Astrocyte of the cerebellum (primary cell): ENCODE results near the gene GRIN2A.

ENCODE experiments used
- DNase-seq: peaks from one replicate; pipeline ENCODE4 v3.0.0-alpha.2; 2011; ENCODE audit warnings: low read depth
- H3K4me3 ChIP-seq: 2 replicates; pipeline ENCODE4 v1.5.1; 2011; ENCODE audit warnings: mild to moderate bottlenecking, low read depth, low read length, moderate library complexity
- in situ Hi-C: cut with HindIII; loops from 2 replicates; pipeline ENCODE4 v1.10.0; 2017; ENCODE audit warnings: low sequenced_read_pairs
- TF ChIP-seq, protein P1 (sequence below): IDR thresholded peaks from 2 replicates; pipeline ENCODE4 v1.5.1; 2012; ENCODE audit warnings: low read length, low read depth, moderate library complexity, mild to moderate bottlenecking; ENCODE audit errors: missing control alignments

Gene GRIN2A

DNA sequence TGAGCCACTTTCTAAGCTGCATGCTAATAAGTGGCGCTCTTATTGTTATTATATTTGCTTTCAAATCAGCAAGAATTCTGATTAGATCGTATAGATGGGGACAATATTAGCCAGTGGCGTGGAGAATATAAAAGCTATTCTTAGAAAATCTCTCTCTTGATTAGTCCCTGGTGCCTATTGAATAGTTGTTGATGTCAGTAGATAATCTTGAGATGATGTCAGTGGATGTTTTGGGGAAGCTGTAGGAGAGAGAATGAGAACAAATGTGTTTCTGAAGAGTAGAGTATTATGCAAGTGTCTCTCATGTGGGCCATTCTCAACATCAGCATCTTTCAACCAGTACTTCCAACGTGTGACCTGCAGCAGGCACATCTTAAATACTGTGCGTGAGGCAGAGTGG lies 445.7 kb downstream of the GRIN2A start:
- TF ChIP-seq, protein P1, sequence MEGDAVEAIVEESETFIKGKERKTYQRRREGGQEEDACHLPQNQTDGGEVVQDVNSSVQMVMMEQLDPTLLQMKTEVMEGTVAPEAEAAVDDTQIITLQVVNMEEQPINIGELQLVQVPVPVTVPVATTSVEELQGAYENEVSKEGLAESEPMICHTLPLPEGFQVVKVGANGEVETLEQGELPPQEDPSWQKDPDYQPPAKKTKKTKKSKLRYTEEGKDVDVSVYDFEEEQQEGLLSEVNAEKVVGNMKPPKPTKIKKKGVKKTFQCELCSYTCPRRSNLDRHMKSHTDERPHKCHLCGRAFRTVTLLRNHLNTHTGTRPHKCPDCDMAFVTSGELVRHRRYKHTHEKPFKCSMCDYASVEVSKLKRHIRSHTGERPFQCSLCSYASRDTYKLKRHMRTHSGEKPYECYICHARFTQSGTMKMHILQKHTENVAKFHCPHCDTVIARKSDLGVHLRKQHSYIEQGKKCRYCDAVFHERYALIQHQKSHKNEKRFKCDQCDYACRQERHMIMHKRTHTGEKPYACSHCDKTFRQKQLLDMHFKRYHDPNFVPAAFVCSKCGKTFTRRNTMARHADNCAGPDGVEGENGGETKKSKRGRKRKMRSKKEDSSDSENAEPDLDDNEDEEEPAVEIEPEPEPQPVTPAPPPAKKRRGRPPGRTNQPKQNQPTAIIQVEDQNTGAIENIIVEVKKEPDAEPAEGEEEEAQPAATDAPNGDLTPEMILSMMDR: no peak
- in situ Hi-C loops: no loop called here
- H3K4me3 ChIP-seq: no peak overlapping the region
- no peak for DNase-seq

DNA sequence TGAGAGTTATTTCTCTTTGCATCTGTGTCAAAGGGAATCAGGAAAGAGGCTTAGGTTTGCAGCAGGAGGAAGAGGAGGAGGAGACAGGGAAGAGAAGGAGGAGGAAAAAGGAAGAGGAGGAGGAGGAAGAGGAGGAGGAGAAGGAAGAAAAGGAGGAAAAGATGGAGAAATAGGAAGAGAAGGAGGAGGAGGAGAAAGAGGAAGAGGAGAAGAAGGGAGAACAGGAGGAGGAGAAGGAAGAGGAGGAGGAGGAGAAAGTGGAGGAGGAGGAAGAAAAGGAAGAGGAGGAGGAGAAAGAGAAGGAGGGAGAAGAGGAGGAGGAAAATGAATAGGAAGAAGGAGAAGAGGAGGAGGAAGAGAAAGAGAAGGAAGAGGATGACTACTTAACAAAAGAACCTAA lies 459.1 kb downstream of the GRIN2A start:
- in situ Hi-C loops: no loop called here
- no peak overlapping the region for H3K4me3 ChIP-seq
- no peak for DNase-seq
- TF ChIP-seq, protein P1: no peak

DNA sequence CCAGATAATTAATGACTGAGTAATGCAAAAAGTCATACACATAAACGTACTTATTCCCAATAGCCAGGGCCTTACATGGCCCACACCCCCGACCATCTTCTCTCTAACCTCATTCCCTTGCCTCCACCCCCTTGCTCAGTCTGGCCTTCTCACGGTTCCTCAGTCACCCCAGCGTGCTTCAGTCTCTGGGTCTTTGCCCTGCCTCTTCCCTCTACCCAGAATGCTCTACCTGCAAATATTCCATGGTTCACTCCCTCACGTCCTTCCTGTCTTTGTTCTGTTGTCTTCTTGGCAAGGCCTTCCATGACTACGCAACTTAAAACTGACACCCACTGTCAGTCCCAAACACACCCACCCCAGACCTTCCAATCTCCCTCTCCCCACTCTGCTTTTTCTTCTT lies 468.3 kb downstream of the GRIN2A start:
- no peak for DNase-seq
- in situ Hi-C loops: no loop called here
- TF ChIP-seq, protein P1: no peak
- no peak overlapping the region for H3K4me3 ChIP-seq

DNA sequence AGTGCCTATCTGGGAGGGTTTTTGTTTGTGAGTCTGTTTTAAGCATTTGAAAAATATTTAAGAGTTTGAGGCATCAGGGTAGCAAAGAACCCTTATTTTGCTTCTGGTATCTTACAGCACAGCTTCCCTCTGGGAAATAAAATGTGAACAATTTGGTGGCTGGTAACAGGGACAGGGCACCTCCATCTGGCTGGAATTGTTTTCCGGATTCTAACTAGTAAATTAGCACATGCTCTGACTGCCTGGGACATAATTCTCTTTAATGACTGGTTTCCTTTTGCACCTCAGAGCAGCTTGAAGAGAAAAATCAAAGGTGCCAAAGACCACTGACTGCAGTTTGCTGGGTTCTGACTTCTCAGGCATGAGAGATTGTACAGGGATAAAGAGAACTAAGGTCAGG lies 469.1 kb downstream of the GRIN2A start:
- in situ Hi-C loops: no loop called here
- no peak overlapping the region for H3K4me3 ChIP-seq
- no peak for DNase-seq
- TF ChIP-seq, protein P1: no peak

DNA sequence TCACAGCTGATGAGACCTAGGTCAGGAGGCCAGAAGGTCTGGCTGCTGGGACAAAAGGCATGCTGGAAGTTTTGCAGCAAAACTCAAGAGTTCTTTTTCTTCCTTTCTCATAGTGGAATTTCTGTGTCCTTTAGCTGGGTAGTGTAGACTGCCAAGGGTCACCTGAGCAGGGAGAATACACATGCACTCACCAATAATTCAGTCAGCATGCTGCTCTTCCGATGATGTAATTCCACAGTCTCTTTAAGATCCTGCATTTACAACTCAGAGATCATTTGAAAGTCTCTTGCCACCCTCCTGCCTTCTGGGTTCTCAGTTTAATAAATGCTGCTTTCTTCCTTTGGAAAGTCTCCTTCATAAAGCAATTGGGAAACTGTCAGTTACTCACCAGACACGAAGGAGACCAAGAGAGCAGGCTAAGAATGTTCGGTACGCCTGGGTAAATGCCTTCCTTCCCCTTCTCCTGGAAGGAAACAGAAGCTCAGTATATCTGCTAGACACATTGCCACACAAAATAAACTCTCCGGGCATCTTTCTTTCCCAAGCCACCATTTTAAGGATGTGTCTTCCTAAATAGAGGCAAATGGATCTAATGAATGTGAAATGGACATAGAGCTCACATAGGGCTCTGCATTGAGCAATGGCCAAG lies 473.1 kb downstream of the GRIN2A start:
- in situ Hi-C loops: no loop called here
- TF ChIP-seq, protein P1: no peak
- H3K4me3 ChIP-seq: no peak overlapping the region
- no peak for DNase-seq

DNA sequence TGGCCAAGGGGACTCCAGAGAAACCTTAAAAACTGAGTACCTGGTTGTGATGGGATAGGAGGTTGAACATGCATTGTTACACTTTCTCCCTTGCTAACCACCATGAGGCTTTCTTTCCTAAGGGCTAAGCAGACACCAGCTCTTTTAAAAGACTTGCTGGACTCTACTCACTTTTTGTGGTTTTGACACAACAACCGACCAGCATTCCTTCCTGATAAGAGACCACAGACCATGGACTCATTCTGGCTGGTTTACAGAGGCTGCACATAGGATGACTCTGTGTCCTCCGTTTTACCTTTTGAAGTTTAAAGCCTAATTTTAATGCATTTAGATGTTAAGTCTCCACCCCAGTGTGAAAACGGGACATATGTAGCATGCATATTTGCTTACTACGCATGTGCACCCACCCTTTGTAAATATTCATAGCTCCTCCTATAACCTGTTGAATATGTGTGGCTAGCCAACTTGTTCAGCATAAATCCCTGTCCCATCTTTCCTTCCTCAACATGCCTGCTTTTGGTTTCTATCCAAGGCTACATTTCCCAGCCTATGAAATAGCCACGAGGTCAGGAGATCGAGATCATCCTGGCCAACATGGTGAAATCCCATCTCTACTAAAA lies 475.9 kb downstream of the GRIN2A start:
- in situ Hi-C loops: no loop called here
- DNase-seq: peak; percentile 71
- TF ChIP-seq, protein P1: no peak
- no peak overlapping the region for H3K4me3 ChIP-seq
